WTC11 (cell line): Measurements from ENCODE around the gene NUP98.

Source experiments
- ATF1 ChIP-seq: sonication (generic); formaldehyde crosslinking; IDR thresholded peaks from 2 replicates; pipeline ENCODE4 v1.8.1; 2023; ENCODE audit warnings: mild to moderate bottlenecking, moderate library complexity, missing genetic modification reagents
- E2F4 ChIP-seq: sonication (generic); formaldehyde crosslinking; IDR thresholded peaks from 2 replicates; pipeline ENCODE4 v1.8.1; 2022; ENCODE audit warnings: low read depth, mild to moderate bottlenecking, moderate library complexity, missing genetic modification reagents, borderline replicate concordance
- GRHL2 ChIP-seq: fragments of 250-450 bp; sonication (Bioruptor Pico); IDR thresholded peaks from 2 replicates; pipeline ENCODE4 v1.8.0; 2022; ENCODE audit warnings: mild to moderate bottlenecking, moderate library complexity; ENCODE audit not compliant: insufficient replicate concordance, severe bottlenecking
- MAX ChIP-seq: sonication (generic); formaldehyde crosslinking; IDR thresholded peaks from 2 replicates; pipeline ENCODE4 v1.8.0; 2022; ENCODE audit warnings: mild to moderate bottlenecking, missing genetic modification reagents
- MLX ChIP-seq: sonication (generic); formaldehyde crosslinking; IDR thresholded peaks from 2 replicates; pipeline ENCODE4 v1.8.1; 2023; ENCODE audit warnings: mild to moderate bottlenecking, missing genetic modification reagents, moderate library complexity
- NR2C2 ChIP-seq: sonication (generic); formaldehyde crosslinking; IDR thresholded peaks from 2 replicates; pipeline ENCODE4 v1.8.0; 2022; ENCODE audit warnings: mild to moderate bottlenecking, missing genetic modification reagents
- SMAD3 ChIP-seq: sonication (generic); formaldehyde crosslinking; IDR thresholded peaks from 2 replicates; pipeline ENCODE4 v1.8.0; 2022; ENCODE audit warnings: missing genetic modification reagents, mild to moderate bottlenecking, borderline replicate concordance
- SP1 ChIP-seq: sonication (generic); formaldehyde crosslinking; conservative IDR thresholded peaks from 2 replicates; pipeline ENCODE4 v1.8.1; 2022; ENCODE audit warnings: missing genetic modification reagents
- ZNF263 ChIP-seq: sonication (generic); formaldehyde crosslinking; IDR thresholded peaks from 2 replicates; pipeline ENCODE4 v1.8.1; 2022; ENCODE audit warnings: low read depth, mild to moderate bottlenecking, moderate library complexity, missing genetic modification reagents
- TF ChIP-seq, protein P1 (sequence below): fragments of 200-600 bp; IDR thresholded peaks from 2 replicates; pipeline ENCODE4 v1.8.0; 2022; ENCODE audit warnings: antibody characterized with exemption
- TF ChIP-seq, protein P2 (sequence below): sonication (generic); formaldehyde crosslinking; IDR thresholded peaks from 2 replicates; pipeline ENCODE4 v1.8.1; 2023; ENCODE audit warnings: mild to moderate bottlenecking, missing genetic modification reagents, moderate library complexity

GRCh38 chr11:3641701-3642070 lies 155.7 kb downstream of the NUP98 start, which contains the start of gene ART5:
- TF ChIP-seq NR2C2 (CRISPR knock-in tag), result no peak
- TF ChIP-seq ATF1, result no peak
- TF ChIP-seq, protein P1, sequence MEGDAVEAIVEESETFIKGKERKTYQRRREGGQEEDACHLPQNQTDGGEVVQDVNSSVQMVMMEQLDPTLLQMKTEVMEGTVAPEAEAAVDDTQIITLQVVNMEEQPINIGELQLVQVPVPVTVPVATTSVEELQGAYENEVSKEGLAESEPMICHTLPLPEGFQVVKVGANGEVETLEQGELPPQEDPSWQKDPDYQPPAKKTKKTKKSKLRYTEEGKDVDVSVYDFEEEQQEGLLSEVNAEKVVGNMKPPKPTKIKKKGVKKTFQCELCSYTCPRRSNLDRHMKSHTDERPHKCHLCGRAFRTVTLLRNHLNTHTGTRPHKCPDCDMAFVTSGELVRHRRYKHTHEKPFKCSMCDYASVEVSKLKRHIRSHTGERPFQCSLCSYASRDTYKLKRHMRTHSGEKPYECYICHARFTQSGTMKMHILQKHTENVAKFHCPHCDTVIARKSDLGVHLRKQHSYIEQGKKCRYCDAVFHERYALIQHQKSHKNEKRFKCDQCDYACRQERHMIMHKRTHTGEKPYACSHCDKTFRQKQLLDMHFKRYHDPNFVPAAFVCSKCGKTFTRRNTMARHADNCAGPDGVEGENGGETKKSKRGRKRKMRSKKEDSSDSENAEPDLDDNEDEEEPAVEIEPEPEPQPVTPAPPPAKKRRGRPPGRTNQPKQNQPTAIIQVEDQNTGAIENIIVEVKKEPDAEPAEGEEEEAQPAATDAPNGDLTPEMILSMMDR, result no peak
- TF ChIP-seq GRHL2 (CRISPR knock-in tag), result no peak
- TF ChIP-seq E2F4 (CRISPR knock-in tag), result no peak
- TF ChIP-seq SMAD3 (CRISPR knock-in tag), result no peak
- TF ChIP-seq MAX (CRISPR knock-in tag), result no peak
- no peak for TF ChIP-seq SP1 (CRISPR knock-in tag)
- TF ChIP-seq, protein P2, sequence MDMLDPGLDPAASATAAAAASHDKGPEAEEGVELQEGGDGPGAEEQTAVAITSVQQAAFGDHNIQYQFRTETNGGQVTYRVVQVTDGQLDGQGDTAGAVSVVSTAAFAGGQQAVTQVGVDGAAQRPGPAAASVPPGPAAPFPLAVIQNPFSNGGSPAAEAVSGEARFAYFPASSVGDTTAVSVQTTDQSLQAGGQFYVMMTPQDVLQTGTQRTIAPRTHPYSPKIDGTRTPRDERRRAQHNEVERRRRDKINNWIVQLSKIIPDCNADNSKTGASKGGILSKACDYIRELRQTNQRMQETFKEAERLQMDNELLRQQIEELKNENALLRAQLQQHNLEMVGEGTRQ, result no peak
- no peak for TF ChIP-seq ZNF263 (CRISPR knock-in tag)
- no peak for TF ChIP-seq MLX (CRISPR knock-in tag)
